Measurements from ENCODE around the gene NUFIP2.
A peak's percentile ranks its signal among the peaks of the same experiment; 100 is the strongest.

Gene NUFIP2

GRCh38 chr17:29240477-29240876, 53.5 kb downstream of the NUFIP2 start:
- Histone ChIP-seq H3K27me3 (ENCODE audit: control insufficient read depth in 3 of 3, insufficient read depth in 3 of 3, low read depth in 1 of 3, low read length in 3 of 3) (no peaks in the 10 kb centered on the region), H2BK12ac (ENCODE audit: low read length) (no peak overlapping the region), H3K14ac (ENCODE audit: low read length) (no peak overlapping the region), H2AFZ (ENCODE audit: low read length) (peak overlapping the region; percentile 65), H3K36me3 (replicated peaks in 1 of 2; ENCODE audit: control insufficient read depth in 2 of 2, insufficient read depth in 2 of 2, low read length in 2 of 2) (no peaks in the 10 kb centered on the region), H3K27ac (replicated peaks; ENCODE audit: low read length) (peak overlapping the region; percentile 3), H3K18ac (ENCODE audit: low read length) (no peak overlapping the region), H3K23ac (ENCODE audit: low read depth, low read length, poor library complexity) (no peak overlapping the region), H3K4me3 (ENCODE audit: low read length in 2 of 2) (no peak overlapping the region), H4K8ac (ENCODE audit: low read depth, low read length) (no peak overlapping the region), H2BK120ac (ENCODE audit: low read depth, low read length) (no peak overlapping the region), H3K4me1 (ENCODE audit: control insufficient read depth in 2 of 2, insufficient read depth in 1 of 2, low read depth in 1 of 2, low read length in 2 of 2) (peaks cover 16 to 17% of the 10 kb centered on the region in 2 donors), H2BK5ac (ENCODE audit: low read length) (no peak overlapping the region), H3K9me3 (replicated peaks in 1 of 2; ENCODE audit: control insufficient read depth in 2 of 2, insufficient read depth in 1 of 2, low read depth in 1 of 2, low read length in 2 of 2) (no peaks in the 10 kb centered on the region), H3K9ac (ENCODE audit: low read depth, low read length, poor library complexity) (no peak overlapping the region), H3K79me1 (ENCODE audit: low read depth, low read length) (no peaks in the 10 kb centered on the region), H2BK15ac (ENCODE audit: low read length) (no peak overlapping the region), H2AK5ac (ENCODE audit: low read depth, low read length) (no peak overlapping the region), H3K4ac (ENCODE audit: low read length) (no peak overlapping the region), H3K4me2 (ENCODE audit: insufficient read depth, low read length, poor library complexity, severe bottlenecking) (no peak overlapping the region), H4K91ac (ENCODE audit: low read depth, low read length, poor library complexity) (no peak overlapping the region)
- WGBS, 2 donors (ENCODE audit: extremely low coverage in 2 of 2, insufficient read length in 2 of 2, insufficient replicate concordance in 1 of 2), result no CpG with 5 or more reads among the region's 2 CpGs
- DNase-seq (ENCODE audit: low spot score), result no peak

- no peak overlapping the region for H2BK5ac ChIP-seq (ENCODE audit: low read length)
- H3K14ac ChIP-seq (ENCODE audit: low read length), result no peak overlapping the region
- H3K27me3 ChIP-seq (ENCODE audit: control insufficient read depth in 3 of 3, insufficient read depth in 3 of 3, low read depth in 1 of 3, low read length in 3 of 3), result no peaks in the 10 kb centered on the region
- no peak overlapping the region for H3K9ac ChIP-seq (ENCODE audit: low read depth, low read length, poor library complexity)
- no peak overlapping the region for H4K91ac ChIP-seq (ENCODE audit: low read depth, low read length, poor library complexity)
- H3K18ac ChIP-seq (ENCODE audit: low read length), result no peak overlapping the region
- no peak overlapping the region for H3K23ac ChIP-seq (ENCODE audit: low read depth, low read length, poor library complexity)
- no peak overlapping the region for H3K4me2 ChIP-seq (ENCODE audit: insufficient read depth, low read length, poor library complexity, severe bottlenecking)
- no peak overlapping the region for H2BK12ac ChIP-seq (ENCODE audit: low read length)
- no peak for DNase-seq (ENCODE audit: low spot score)
- H3K36me3 ChIP-seq (replicated peaks in 1 of 2; ENCODE audit: control insufficient read depth in 2 of 2, insufficient read depth in 2 of 2, low read length in 2 of 2), result no peaks in the 10 kb centered on the region
- no peaks in the 10 kb centered on the region for H3K9me3 ChIP-seq (replicated peaks in 1 of 2; ENCODE audit: control insufficient read depth in 2 of 2, insufficient read depth in 1 of 2, low read depth in 1 of 2, low read length in 2 of 2)
- no peak overlapping the region for H2BK15ac ChIP-seq (ENCODE audit: low read length)
- no peak overlapping the region for H3K4ac ChIP-seq (ENCODE audit: low read length)
- H3K4me1 ChIP-seq (ENCODE audit: control insufficient read depth in 2 of 2, insufficient read depth in 1 of 2, low read depth in 1 of 2, low read length in 2 of 2), result peaks cover 13 to 14% of the 10 kb centered on the region in 2 donors
- no peak overlapping the region for H3K4me3 ChIP-seq (ENCODE audit: low read length in 2 of 2)
- no peak overlapping the region for H2BK120ac ChIP-seq (ENCODE audit: low read depth, low read length)
- no peak overlapping the region for H3K27ac ChIP-seq (replicated peaks; ENCODE audit: low read length)
- H3K79me1 ChIP-seq (ENCODE audit: low read depth, low read length), result no peaks in the 10 kb centered on the region
- peak overlapping the region; percentile 5 for H2AFZ ChIP-seq (ENCODE audit: low read length)
- no peak overlapping the region for H2AK5ac ChIP-seq (ENCODE audit: low read depth, low read length)
- H4K8ac ChIP-seq (ENCODE audit: low read depth, low read length), result no peak overlapping the region
- WGBS, 2 donors (ENCODE audit: extremely low coverage in 2 of 2, insufficient read length in 2 of 2, insufficient replicate concordance in 1 of 2), result no CpG with 5 or more reads among the region's 8 CpGs
Observed at GRCh38 chr17:29238133-29238850, 55.7 kb downstream of the NUFIP2 start.

DNA sequence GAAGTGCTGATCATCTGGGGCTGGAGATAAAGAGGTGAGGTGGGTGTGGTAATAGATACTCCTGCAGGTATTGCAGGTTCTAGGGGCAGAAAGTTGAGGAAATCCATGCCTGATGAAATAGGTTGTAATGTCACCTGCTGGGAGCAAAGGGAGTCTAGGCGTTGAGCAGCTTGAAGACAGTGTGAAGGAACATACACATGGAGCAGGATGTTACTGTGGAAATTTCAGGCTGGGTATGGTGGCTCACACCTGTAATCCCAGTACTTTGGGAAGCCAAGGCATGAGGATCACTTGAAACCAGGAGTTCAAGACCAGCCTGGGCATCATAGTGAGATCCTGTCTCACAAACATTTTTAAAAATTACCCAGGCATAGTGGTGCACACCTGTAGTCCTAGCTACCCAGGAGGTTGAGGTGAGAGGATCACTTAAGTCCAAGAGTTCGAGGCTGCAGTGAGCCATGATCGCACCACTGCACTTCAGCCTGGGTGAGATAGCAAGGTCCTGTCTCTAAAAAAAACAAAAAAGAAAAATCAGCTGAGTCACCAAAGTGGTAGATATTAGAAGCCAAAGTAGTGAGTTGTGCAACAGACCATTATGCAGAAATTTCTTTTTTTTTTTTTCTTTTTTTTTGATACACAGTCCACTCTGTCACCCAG, 56.3 kb downstream of the NUFIP2 start:
- no peak overlapping the region for H3K9ac ChIP-seq (ENCODE audit: low read depth, low read length, poor library complexity)
- no peak overlapping the region for H3K18ac ChIP-seq (ENCODE audit: low read length)
- no peak overlapping the region for H2BK5ac ChIP-seq (ENCODE audit: low read length)
- no peak overlapping the region for H2AFZ ChIP-seq (ENCODE audit: low read length)
- H3K9me3 ChIP-seq (replicated peaks in 1 of 2; ENCODE audit: control insufficient read depth in 2 of 2, insufficient read depth in 1 of 2, low read depth in 1 of 2, low read length in 2 of 2), result no peaks in the 10 kb centered on the region
- H3K27me3 ChIP-seq (ENCODE audit: control insufficient read depth in 3 of 3, insufficient read depth in 3 of 3, low read depth in 1 of 3, low read length in 3 of 3), result no peaks in the 10 kb centered on the region
- no peak overlapping the region for H4K91ac ChIP-seq (ENCODE audit: low read depth, low read length, poor library complexity)
- H3K14ac ChIP-seq (ENCODE audit: low read length), result no peak overlapping the region
- H3K23ac ChIP-seq (ENCODE audit: low read depth, low read length, poor library complexity), result no peak overlapping the region
- no peak overlapping the region for H3K4me2 ChIP-seq (ENCODE audit: insufficient read depth, low read length, poor library complexity, severe bottlenecking)
- no peak overlapping the region for H2BK12ac ChIP-seq (ENCODE audit: low read length)
- H3K27ac ChIP-seq (replicated peaks; ENCODE audit: low read length), result no peak overlapping the region
- no peak overlapping the region for H3K4ac ChIP-seq (ENCODE audit: low read length)
- H3K4me1 ChIP-seq (ENCODE audit: control insufficient read depth in 2 of 2, insufficient read depth in 1 of 2, low read depth in 1 of 2, low read length in 2 of 2), result peaks cover 13 to 14% of the 10 kb centered on the region in 2 donors
- H3K79me1 ChIP-seq (ENCODE audit: low read depth, low read length), result no peaks in the 10 kb centered on the region
- DNase-seq (ENCODE audit: low spot score), result no peak
- no peak overlapping the region for H2AK5ac ChIP-seq (ENCODE audit: low read depth, low read length)
- H2BK15ac ChIP-seq (ENCODE audit: low read length), result no peak overlapping the region
- H3K36me3 ChIP-seq (replicated peaks in 1 of 2; ENCODE audit: control insufficient read depth in 2 of 2, insufficient read depth in 2 of 2, low read length in 2 of 2), result no peaks in the 10 kb centered on the region
- H3K4me3 ChIP-seq (ENCODE audit: low read length in 2 of 2), result no peak overlapping the region
- H4K8ac ChIP-seq (ENCODE audit: low read depth, low read length), result no peak overlapping the region
- H2BK120ac ChIP-seq (ENCODE audit: low read depth, low read length), result no peak overlapping the region
- WGBS, 2 donors (ENCODE audit: extremely low coverage in 2 of 2, insufficient read length in 2 of 2, insufficient replicate concordance in 1 of 2), result no CpG with 5 or more reads among the region's 3 CpGs

DNA sequence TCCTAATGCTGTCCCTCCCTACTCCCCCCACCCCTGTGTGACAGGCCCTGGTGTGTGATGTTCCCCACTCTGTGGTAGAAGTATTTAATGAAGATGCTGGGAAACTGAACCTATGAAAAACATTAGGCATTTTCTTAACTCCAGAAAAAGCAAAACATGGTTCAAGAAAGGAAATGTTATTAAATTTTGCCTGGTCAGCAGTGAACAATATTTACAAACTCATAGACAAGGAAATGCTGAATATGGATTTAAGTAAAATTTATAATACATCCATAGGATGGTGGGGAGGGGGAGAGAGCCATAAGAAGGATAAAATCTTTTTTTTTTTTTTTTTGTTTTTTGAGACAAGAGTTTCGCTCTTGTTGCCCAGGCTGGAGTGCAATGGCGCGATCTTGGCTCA, 58.0 kb downstream of the NUFIP2 start:
- Histone ChIP-seq H3K4me2 (ENCODE audit: insufficient read depth, low read length, poor library complexity, severe bottlenecking) (no peak overlapping the region), H3K9me3 (replicated peaks in 1 of 2; ENCODE audit: control insufficient read depth in 2 of 2, insufficient read depth in 1 of 2, low read depth in 1 of 2, low read length in 2 of 2) (no peaks in the 10 kb centered on the region), H3K14ac (ENCODE audit: low read length) (no peak overlapping the region), H3K27ac (replicated peaks; ENCODE audit: low read length) (no peak overlapping the region), H4K8ac (ENCODE audit: low read depth, low read length) (no peak overlapping the region), H3K18ac (ENCODE audit: low read length) (no peak overlapping the region), H3K79me1 (ENCODE audit: low read depth, low read length) (no peaks in the 10 kb centered on the region), H2AFZ (ENCODE audit: low read length) (no peak overlapping the region), H3K23ac (ENCODE audit: low read depth, low read length, poor library complexity) (no peak overlapping the region), H2BK120ac (ENCODE audit: low read depth, low read length) (no peak overlapping the region), H3K27me3 (ENCODE audit: control insufficient read depth in 3 of 3, insufficient read depth in 3 of 3, low read depth in 1 of 3, low read length in 3 of 3) (no peaks in the 10 kb centered on the region), H2BK12ac (ENCODE audit: low read length) (no peak overlapping the region), H2BK5ac (ENCODE audit: low read length) (no peak overlapping the region), H3K4ac (ENCODE audit: low read length) (no peak overlapping the region), H3K4me1 (ENCODE audit: control insufficient read depth in 2 of 2, insufficient read depth in 1 of 2, low read depth in 1 of 2, low read length in 2 of 2) (peaks cover 7 to 9% of the 10 kb centered on the region in 2 donors), H2AK5ac (ENCODE audit: low read depth, low read length) (no peak overlapping the region), H3K36me3 (replicated peaks in 1 of 2; ENCODE audit: control insufficient read depth in 2 of 2, insufficient read depth in 2 of 2, low read length in 2 of 2) (no peaks in the 10 kb centered on the region), H2BK15ac (ENCODE audit: low read length) (no peak overlapping the region), H4K91ac (ENCODE audit: low read depth, low read length, poor library complexity) (no peak overlapping the region), H3K9ac (ENCODE audit: low read depth, low read length, poor library complexity) (no peak overlapping the region), H3K4me3 (ENCODE audit: low read length in 2 of 2) (no peak overlapping the region)
- DNase-seq (ENCODE audit: low spot score), result no peak
- no CpG with 5 or more reads among the region's 3 CpGs for WGBS, 2 donors (ENCODE audit: extremely low coverage in 2 of 2, insufficient read length in 2 of 2, insufficient replicate concordance in 1 of 2)

All from neuronal stem cell (in vitro differentiated cells).